Esophagus squamous epithelium (tissue), 5 donors: ENCODE measurements around the gene KCNK1. TPM values are rescaled to one million over a fixed set of nuclear protein-coding genes. Genes with fewer than 3 reads are reported as not detected.
"Not testable (repeated sequence)": the region's sequence is repeated elsewhere in the genome, so short reads cannot be mapped to it uniquely, and the experiment has no call there.

Experiments
- DNase-seq: peaks from one replicate; lab custom pipeline; 2025; lab: John Stamatoyannopoulos, UW
- H3K27ac ChIP-seq, 4 donors: fragments of 200-600 bp; sonication (generic); one replicate each; pipeline ENCODE4 v1.5.1; 2016 to 2019; ENCODE audit warnings: mild to moderate bottlenecking in 1 of 4
- H3K27me3 ChIP-seq, 4 donors: fragments of 200-600 bp; sonication (generic); 1 replicate in 3 of 4; 2 replicates in 1 of 4; pipeline versions ENCODE4 v1.5.1 to v1.6.0; 2017 to 2021; ENCODE audit warnings: antibody characterized with exemption in 1 of 4
- H3K36me3 ChIP-seq, 3 donors: fragments of 200-600 bp; sonication (generic); one replicate each; pipeline ENCODE4 v1.5.1; 2016 to 2019
- H3K4me1 ChIP-seq, 3 donors: fragments of 200-600 bp; sonication (generic); one replicate each; pipeline ENCODE4 v1.5.1; 2017 to 2019
- H3K4me3 ChIP-seq, 4 donors: fragments of 200-600 bp; sonication (generic); 1 replicate in 3 of 4; 2 replicates in 1 of 4; pipeline ENCODE4 v1.5.1; 2016 to 2019; ENCODE audit warnings: mild to moderate bottlenecking in 2 of 4, moderate library complexity in 1 of 4
- H3K9me3 ChIP-seq, 3 donors: fragments of 200-600 bp; sonication (generic); one replicate each; pipeline ENCODE4 v1.5.1; 2016 to 2019
- CTCF ChIP-seq, 6 experiments: fragments of 450-650 bp in 4 of 6; fragments of 200-600 bp in 2 of 6; sonication (generic) in 2 of 6; IDR thresholded peaks; one replicate each; pipeline ENCODE4 v1.5.1; 2016 to 2019; ENCODE audit warnings: antibody characterized with exemption in 6 of 6, mild to moderate bottlenecking in 4 of 6, moderate library complexity in 4 of 6
- POLR2A ChIP-seq, 4 donors: fragments of 450-650 bp; IDR thresholded peaks; one replicate each; pipeline ENCODE4 v1.6.1; 2017; ENCODE audit warnings: antibody characterized with exemption in 4 of 4, mild to moderate bottlenecking in 4 of 4, moderate library complexity in 3 of 4
- WGBS, 2 donors: methylation state at CpG; one replicate each; pipeline ENCODE4 v1.1.5; 2018; 5-methylcytosine and 5-hydroxymethylcytosine counted together
- intact Hi-C: fragments of 100-400 bp; cut with DNase I; formaldehyde crosslinking; loops from one replicate; pipeline ENCODE4 v1.15.0; 2022
- total RNA-seq, 4 donors: library from RNA; depleted of rRNA; stranded (reverse); fragments of >200 nt; gene quantifications; one replicate each; pipeline ENCODE4 v1.1.0, GENCODE V29; 2016
- donor health status: DM: yes; HTN: yes; CAD: no.

Gene KCNK1
- total RNA-seq, 4 donors from 2014 or later: 11.2 to 25.7 (median 16.7) TPM

- Histone ChIP-seq H3K27me3 (no peaks in the 10 kb centered on the region), H3K36me3 (peaks cover 0 to 19% (median 0%) of the 10 kb centered on the region in 3 donors), H3K9me3 (no peaks in the 10 kb centered on the region), H3K27ac (peak overlapping the region in 3 of 4 donors; percentile 61 to 81 (median 76)), H3K4me3 (no peak overlapping the region), H3K4me1 (peaks cover 0 to 19% (median 0%) of the 10 kb centered on the region in 3 donors)
- WGBS, 2 donors: 19 to 27% methylated on average over 7 of the region's 7 CpGs
- TF ChIP-seq POLR2A (IDR thresholded peaks at IDR 0.05) (no peak), CTCF (IDR thresholded peaks at IDR 0.05) (no peak)
- intact Hi-C loops: no loop called here
- no peak for DNase-seq
Observed at GRCh38 chr1:233668725-233669294, 54.9 kb downstream of the KCNK1 start.

- H3K4me3 ChIP-seq, DNase-seq, H3K27ac ChIP-seq, intact Hi-C loops, H3K27me3 ChIP-seq, H3K9me3 ChIP-seq: not testable (repeated sequence)
- peaks cover 0 to 19% (median 0%) of the 10 kb centered on the region in 3 donors for H3K36me3 ChIP-seq
- peaks cover 0 to 13% (median 0%) of the 10 kb centered on the region in 3 donors for H3K4me1 ChIP-seq
- 82 to 86% methylated on average over 2 of the region's 2 CpGs for WGBS, 2 donors
Observed at GRCh38 chr1:233670363-233670762, 56.5 kb downstream of the KCNK1 start.

GRCh38 chr1:233671286-233671685, 57.4 kb downstream of the KCNK1 start:
- no peak overlapping the region for H3K27ac ChIP-seq
- no peak for DNase-seq
- no peak overlapping the region for H3K4me3 ChIP-seq
- intact Hi-C loops: no loop called here
- no peak for TF ChIP-seq POLR2A (IDR thresholded peaks at IDR 0.05)
- no peak for TF ChIP-seq CTCF (IDR thresholded peaks at IDR 0.05)
- no peaks in the 10 kb centered on the region for H3K9me3 ChIP-seq
- peaks cover 0 to 13% (median 0%) of the 10 kb centered on the region in 3 donors for H3K4me1 ChIP-seq
- no peaks in the 10 kb centered on the region for H3K27me3 ChIP-seq
- 78 to 94% methylated on average over 5 of the region's 5 CpGs for WGBS, 2 donors
- peaks cover 0 to 19% (median 0%) of the 10 kb centered on the region in 3 donors for H3K36me3 ChIP-seq

GRCh38 chr1:233672732-233673131, 58.8 kb downstream of the KCNK1 start:
- whole genome bisulfite sequencing, 2 donors: 94 to 95% methylated on average over 6 of the region's 6 CpGs
- intact Hi-C loops: no loop called here
- no peak for TF ChIP-seq POLR2A (IDR thresholded peaks at IDR 0.05)
- no peak for TF ChIP-seq CTCF (IDR thresholded peaks at IDR 0.05)

GRCh38 chr1:233673261-233673946, 59.5 kb downstream of the KCNK1 start:
- TF ChIP-seq POLR2A (IDR thresholded peaks at IDR 0.05) (no peak), CTCF (IDR thresholded peaks at IDR 0.05) (no peak)
- no peak overlapping the region for H3K4me3 ChIP-seq
- H3K27me3 ChIP-seq: no peaks in the 10 kb centered on the region
- H3K36me3 ChIP-seq: peaks cover 0 to 14% (median 0%) of the 10 kb centered on the region in 3 donors
- no peaks in the 10 kb centered on the region for H3K9me3 ChIP-seq
- intact Hi-C loops: no loop called here
- 73 to 75% methylated on average over 6 to 8 of the region's 8 CpGs for WGBS, 2 donors
- no peak for DNase-seq
- H3K27ac ChIP-seq: no peak overlapping the region
- H3K4me1 ChIP-seq: peaks cover 0 to 9% (median 0%) of the 10 kb centered on the region in 3 donors

More at GRCh38 chr1:233672732-233673131, 58.8 kb downstream of the KCNK1 start:
- Histone ChIP-seq H3K36me3 (peaks cover 0 to 14% (median 0%) of the 10 kb centered on the region in 3 donors), H3K9me3 (no peaks in the 10 kb centered on the region), H3K27me3 (no peaks in the 10 kb centered on the region), H3K4me3 (no peak overlapping the region), H3K4me1 (peaks cover 0 to 13% (median 0%) of the 10 kb centered on the region in 3 donors), H3K27ac (no peak overlapping the region)
- no peak for DNase-seq
